ENCODE results near the gene DOCK8. TPM values are rescaled to one million over a fixed set of nuclear protein-coding genes. Genes with fewer than 3 reads are reported as not detected.

Gene DOCK8
- total and polyA plus RNA-seq, 2 of the 13 experiments (the other 11 are each of a cell fraction or from before 2014, with no cell fraction given) = 0.28 to 0.38 TPM

DNA sequence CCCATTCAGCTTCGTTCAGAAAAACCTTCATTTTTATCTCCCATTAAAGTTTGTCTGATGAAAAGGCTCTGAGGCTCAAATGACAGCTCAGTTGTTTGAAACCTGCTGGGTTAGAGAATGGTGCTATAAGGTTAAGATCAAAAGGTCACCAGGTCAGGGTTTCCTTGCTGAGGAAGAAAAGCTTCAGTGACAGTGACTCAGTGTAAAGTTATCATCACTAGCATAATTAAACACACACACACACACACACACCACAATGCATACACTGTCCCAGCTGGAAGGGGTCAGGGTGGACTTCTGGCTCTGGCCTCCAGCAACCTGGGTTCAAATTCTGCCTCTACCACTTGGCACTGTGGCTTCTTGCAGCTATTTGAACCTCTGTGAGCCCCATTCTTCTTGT is 281.1 kb downstream of the DOCK8 start (continued):
- TF ChIP-seq ATF3 (CRISPR knock-in tag; IDR thresholded peaks at IDR 0.05) (peak; percentile 59), SOX13 (IDR thresholded peaks at IDR 0.05) (no peak), SOX13 (CRISPR knock-in tag; conservative IDR thresholded peaks at IDR 0.05 in 1 of 2, IDR thresholded peaks at IDR 0.05 in 1 of 2) (peak in 1 of 2 experiments; percentile 60; a peak in 1 of 4 replicates), GPN1 (CRISPR knock-in tag; IDR thresholded peaks at IDR 0.05; ENCODE audit: borderline replicate concordance) (no peak), NR2F1 (CRISPR knock-in tag; IDR thresholded peaks at IDR 0.05) (peak; percentile 81 to 96), FOXP1 (IDR thresholded peaks at IDR 0.05) (no peak), FOXP1 (CRISPR knock-in tag; IDR thresholded peaks at IDR 0.05) (0 out of 2 replicates have a peak, but pooled peaks have one; percentile 39), SOX6 (IDR thresholded peaks at IDR 0.05) (no peak), SOX6 (CRISPR knock-in tag; IDR thresholded peaks at IDR 0.05) (peak; percentile 59; the same call in 1 of the 2 replicates), SMC3 (IDR thresholded peaks at IDR 0.05; ENCODE audit: low read length) (no peak), ZNF414 (CRISPR knock-in tag; IDR thresholded peaks at IDR 0.05) (no peak), FOXA1 (IDR thresholded peaks at IDR 0.05) (no peak), FOXA1 (CRISPR knock-in tag; IDR thresholded peaks at IDR 0.05) (peak; percentile 45), REST (IDR thresholded peaks at IDR 0.05; ENCODE audit: borderline replicate concordance in 1 of 2, low read depth in 1 of 2, low read length in 2 of 2) (no peak), ZMAT5 (CRISPR knock-in tag; IDR thresholded peaks at IDR 0.05; ENCODE audit: borderline replicate concordance, low read depth) (no peak), PHF21A (CRISPR knock-in tag; IDR thresholded peaks at IDR 0.05) (0 out of 2 replicates have a peak, but pooled peaks have one; percentile 31), FOSL2 (CRISPR knock-in tag; IDR thresholded peaks at IDR 0.05) (peak; percentile 87), CHD2 (IDR thresholded peaks at IDR 0.05; ENCODE audit: low read depth, low read length) (no peak), RXRA (CRISPR knock-in tag; IDR thresholded peaks at IDR 0.05) (peak; percentile 54; the same call in 1 of the 2 replicates), SKI (IDR thresholded peaks at IDR 0.05; ENCODE audit: partially characterized antibody) (no peak), ZNF224 (CRISPR knock-in tag; IDR thresholded peaks at IDR 0.05) (no peak)
- TF ChIP-seq, protein P1, sequence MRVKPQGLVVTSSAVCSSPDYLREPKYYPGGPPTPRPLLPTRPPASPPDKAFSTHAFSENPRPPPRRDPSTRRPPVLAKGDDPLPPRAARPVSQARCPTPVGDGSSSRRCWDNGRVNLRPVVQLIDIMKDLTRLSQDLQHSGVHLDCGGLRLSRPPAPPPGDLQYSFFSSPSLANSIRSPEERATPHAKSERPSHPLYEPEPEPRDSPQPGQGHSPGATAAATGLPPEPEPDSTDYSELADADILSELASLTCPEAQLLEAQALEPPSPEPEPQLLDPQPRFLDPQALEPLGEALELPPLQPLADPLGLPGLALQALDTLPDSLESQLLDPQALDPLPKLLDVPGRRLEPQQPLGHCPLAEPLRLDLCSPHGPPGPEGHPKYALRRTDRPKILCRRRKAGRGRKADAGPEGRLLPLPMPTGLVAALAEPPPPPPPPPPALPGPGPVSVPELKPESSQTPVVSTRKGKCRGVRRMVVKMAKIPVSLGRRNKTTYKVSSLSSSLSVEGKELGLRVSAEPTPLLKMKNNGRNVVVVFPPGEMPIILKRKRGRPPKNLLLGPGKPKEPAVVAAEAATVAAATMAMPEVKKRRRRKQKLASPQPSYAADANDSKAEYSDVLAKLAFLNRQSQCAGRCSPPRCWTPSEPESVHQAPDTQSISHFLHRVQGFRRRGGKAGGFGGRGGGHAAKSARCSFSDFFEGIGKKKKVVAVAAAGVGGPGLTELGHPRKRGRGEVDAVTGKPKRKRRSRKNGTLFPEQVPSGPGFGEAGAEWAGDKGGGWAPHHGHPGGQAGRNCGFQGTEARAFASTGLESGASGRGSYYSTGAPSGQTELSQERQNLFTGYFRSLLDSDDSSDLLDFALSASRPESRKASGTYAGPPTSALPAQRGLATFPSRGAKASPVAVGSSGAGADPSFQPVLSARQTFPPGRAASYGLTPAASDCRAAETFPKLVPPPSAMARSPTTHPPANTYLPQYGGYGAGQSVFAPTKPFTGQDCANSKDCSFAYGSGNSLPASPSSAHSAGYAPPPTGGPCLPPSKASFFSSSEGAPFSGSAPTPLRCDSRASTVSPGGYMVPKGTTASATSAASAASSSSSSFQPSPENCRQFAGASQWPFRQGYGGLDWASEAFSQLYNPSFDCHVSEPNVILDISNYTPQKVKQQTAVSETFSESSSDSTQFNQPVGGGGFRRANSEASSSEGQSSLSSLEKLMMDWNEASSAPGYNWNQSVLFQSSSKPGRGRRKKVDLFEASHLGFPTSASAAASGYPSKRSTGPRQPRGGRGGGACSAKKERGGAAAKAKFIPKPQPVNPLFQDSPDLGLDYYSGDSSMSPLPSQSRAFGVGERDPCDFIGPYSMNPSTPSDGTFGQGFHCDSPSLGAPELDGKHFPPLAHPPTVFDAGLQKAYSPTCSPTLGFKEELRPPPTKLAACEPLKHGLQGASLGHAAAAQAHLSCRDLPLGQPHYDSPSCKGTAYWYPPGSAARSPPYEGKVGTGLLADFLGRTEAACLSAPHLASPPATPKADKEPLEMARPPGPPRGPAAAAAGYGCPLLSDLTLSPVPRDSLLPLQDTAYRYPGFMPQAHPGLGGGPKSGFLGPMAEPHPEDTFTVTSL (CRISPR knock-in tag; IDR thresholded peaks at IDR 0.05; ENCODE audit: borderline replicate concordance) = peak; percentile 34; the same call in 1 of the 2 replicates
